Iris pigment epithelial cell (primary cell): ENCODE results near the gene TTC23.

Experiments used
- DNase-seq: peaks from one replicate; pipeline ENCODE4 v3.0.0-alpha.2; 2011; ENCODE audit warnings: low read depth

Gene TTC23, protein sequence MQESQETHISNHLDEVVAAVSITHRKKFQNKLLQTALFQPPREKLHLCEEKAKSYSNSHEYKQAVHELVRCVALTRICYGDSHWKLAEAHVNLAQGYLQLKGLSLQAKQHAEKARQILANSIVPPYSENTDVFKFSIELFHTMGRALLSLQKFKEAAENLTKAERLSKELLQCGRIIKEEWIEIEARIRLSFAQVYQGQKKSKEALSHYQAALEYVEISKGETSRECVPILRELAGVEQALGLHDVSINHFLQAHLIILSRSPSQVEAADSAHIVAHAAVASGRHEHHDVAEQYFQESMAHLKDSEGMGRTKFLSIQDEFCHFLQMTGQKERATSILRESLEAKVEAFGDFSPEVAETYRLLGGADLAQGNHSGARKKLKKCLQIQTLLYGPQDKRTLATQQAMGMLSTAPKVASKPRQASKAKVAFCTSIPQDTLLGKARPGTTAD

DNA sequence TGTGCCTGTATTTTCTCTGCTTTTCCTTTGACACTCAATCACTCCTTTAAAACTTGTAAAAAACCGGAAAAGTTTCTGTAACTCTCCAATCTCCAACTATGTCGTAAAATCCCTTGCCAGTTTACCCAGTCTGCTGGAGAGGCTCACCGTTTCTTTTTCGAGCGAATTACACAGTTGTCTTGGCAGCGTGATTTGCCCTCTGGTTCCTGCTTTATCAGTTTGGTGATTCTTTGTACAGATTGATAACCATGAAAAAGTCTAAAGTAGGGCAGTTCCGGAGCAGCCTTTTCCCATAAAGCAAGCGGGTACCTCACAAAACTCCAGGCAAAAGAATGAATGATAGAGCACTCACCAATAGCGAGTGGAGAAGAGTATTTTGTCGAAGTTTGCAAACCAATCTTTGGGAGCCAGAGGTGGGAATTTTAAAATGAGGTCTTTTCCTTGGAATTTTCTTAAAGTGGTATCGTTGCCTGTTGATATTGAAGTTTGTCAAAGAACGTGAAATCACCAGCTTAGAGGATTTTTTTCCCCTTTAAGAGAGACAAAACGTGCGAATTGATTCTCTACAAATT is at the start of gene TTC23:
Gene TTC23, minus strand, starts transcription at position 312 of the 572 bp plus-strand sequence. CDS start 20,869 bp downstream, outside the sequence.
- peak; percentile 92 for DNase-seq

DNA sequence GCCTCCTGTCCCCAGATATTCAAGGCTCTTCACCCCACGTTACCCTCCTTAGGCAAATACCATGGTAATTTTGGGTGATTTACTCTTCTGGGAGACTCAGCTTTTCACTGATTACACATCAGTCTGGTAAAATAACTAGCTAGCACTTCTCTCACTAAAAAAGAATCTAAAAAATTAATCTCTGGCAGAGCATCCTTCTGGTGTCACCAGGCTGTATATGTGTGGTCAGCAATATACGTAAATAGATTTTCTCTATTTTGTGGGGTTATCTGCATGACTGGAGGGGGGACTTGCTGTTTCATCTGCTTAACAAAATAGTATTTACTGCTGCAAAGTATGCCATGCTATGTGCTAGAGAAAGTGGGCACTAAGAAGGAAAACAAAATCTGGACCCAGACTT is 47.0 kb upstream of the TTC23 start:
- DNase-seq: no peak

DNA sequence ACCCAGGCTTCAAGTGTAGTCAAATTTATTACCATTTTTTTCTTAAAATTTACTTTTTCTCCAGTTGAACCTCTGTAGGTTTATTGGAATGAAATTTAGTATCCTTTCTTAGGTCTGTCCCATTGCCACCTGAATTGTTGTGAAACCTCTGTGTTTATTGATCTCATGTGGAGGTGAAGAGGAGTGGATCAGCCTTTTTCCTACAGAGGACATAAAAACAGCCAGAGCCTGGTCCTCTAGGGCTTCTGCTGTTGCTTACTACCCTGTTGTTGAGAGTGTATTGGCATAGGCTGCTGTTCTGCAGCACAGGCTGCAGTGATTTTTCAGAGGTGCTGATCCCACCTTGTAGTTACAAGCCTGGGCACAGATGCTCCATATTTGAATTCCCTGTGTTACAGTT is 46.5 kb upstream of the TTC23 start:
- DNase-seq: no peak

DNA sequence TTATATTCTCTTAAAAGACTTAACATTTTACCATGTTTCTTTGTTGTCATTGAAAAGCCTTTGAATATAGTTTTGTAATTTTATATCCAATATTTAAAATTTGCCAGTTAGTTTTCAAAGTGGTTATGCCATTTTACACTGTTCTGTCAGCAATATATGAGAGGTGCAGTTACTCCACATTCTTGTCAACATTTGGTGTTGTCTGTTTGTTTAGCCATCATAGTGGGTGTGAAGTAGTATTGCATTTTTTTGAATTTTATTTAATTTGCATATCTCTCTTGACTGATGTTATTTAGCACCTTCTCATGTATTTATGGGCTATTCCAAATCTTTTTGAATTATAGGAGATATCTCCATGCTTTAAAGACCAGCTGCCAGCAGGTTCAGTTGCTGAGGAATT is 42.3 kb upstream of the TTC23 start:
- no peak for DNase-seq

DNA sequence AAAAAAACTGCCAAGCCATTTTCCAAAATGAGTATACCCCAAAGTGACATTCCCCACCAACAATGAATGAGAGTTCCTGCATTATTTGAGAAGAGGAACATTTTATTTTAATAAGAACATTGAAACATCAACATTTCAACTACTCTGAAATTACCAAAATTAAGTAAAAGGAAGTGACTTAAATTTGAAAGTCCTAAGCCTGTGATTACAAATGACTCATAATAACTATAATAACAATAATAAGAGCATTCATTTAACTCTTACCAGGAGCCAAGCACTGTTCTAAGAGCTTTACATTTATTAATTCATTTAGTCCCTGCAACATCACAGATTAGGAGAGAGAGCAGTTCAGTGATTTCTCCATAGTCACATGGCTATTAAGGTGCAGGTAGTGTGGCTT is 34.3 kb upstream of the TTC23 start:
- no peak for DNase-seq

DNA sequence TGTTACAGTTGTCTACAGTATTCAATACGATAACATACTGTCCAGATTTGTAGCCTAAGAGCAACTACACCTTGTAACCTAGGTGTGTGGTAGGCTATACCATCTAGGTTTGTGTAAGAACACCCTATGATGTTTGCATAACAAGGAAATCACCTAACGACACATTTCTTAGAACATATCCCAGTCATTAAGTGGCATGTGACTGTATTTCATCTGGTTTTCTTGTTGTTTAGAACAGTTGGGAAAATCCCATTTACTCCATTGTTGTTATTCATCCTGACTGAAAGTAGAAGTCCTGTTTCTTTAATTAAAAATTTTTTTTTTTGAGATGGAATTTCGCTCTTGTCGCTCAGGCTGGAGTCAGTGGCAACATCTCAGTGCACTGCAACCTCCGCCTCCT is 33.2 kb upstream of the TTC23 start:
- no peak for DNase-seq

DNA sequence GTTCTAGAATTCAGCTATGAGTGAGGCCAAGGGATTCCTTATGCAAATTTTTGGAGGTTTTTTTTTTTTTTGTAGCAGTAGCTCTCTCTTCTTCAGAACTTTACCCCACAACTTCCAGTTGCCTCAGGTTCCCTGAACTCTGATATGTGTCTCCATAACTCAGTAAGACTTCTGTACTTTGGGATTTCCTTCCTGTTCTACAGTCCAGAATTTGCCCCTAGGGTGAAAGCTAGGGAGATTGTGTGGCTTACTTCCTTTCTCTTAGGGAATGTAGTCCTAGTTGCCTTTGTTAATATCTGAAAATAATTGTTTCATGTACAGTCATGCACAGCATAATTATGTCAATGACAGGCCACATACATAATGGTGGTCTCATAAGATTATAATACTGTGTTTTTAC is 32.7 kb upstream of the TTC23 start:
- no peak for DNase-seq

DNA sequence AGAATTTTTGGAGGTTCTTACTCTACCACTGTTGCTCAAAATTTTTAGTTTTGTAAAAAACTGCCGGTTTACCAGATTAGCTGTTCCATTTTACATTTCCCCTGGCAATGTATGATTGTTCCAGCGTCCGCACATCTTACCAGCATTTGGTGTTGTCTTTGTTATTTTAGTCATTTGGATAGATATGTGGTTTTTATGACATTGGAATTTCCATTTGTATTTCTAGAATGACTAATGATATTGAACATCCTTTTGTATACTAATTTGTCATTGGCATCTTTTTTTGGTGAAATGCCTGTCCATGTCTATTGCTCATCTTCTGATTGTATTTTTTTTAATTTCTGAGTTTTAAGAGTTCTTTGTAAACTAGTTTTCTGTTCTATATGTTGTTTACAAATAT is 30.4 kb upstream of the TTC23 start:
- DNase-seq: no peak

DNA sequence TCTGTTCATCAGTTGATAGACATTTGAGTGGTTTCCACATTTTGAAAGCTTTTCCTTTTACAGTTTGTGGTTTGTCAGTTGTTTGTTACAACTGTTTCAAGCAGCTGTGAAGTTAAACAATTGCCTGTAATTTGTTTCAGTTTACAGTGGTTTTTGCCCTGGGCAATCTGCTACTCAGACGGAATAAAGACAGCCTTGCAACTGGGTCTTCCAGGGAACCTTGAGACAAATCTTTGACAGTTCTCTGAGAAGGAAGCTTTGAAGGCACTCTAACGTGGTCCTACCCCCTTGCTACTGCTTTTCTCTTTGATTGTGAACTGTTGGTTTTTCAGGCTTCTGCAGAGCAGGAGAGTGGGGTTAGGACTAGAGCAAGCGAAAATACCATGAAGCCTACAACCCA is 29.9 kb upstream of the TTC23 start:
- no peak for DNase-seq

DNA sequence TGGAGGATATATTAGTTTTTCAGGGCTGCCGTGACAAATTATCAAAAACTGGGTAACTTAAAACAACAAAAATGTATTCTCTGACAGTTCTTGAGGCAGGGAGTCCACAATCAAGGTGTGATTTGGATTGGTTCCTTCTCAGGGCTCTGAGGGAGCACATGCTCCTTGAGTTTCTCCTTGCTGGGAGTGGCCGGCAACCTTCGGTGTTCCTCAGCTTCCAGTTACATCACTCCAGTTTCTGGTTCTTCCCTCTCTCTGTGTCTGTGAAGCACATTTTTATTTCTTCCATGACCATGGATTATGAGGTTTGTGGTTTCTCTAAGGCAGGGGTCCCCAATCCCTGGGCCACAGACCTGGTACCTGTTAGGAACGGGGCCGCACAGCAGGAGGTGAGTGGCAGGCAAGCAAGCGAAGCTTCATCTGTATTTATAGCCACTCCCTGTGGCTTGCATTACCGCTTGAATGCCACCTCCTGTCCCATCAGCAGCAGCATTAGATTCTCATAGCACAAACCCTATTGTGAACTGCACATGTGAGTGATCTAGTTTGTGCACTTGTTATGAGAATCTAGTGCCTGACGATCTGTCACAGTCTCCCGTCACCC is 26.2 kb upstream of the TTC23 start:
- DNase-seq: no peak

DNA sequence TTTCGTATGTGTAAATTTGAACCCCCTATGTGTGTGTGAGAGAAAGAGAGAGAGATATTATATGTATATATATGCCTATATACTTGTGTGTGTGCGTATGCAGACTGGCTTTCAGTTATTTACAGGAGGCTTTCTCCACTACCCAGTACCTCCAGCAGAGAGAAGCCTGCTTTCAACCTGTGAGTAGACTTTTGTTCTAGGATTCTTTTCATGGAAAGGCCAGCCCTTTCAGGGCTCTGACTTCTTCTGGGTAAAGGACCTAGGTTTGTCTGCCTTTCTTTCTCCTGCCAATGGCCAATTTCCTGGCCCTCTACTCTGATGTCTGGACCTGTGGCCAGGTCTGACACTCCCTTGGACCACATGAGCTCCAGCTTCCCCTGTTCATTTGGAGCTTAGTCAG is 25.7 kb upstream of the TTC23 start:
- no peak for DNase-seq

DNA sequence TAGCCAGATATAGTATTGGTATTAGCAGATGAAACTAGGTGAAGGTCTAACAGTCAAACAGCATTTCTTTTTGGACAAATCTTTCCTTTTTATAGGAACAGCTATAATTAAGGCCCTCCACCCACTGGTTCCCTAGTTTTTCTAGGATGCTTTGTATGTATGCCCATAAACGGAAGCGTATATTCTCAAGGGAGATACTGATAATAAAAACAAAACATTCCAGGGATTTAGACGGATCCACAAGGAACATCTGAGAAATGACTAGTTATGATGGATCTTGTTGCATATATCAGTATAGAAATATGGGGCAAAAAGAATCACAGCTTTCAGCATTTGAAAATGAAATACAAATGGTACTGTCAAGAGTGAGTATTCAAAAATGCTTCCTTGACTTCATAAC is 24.4 kb upstream of the TTC23 start:
- no peak for DNase-seq

DNA sequence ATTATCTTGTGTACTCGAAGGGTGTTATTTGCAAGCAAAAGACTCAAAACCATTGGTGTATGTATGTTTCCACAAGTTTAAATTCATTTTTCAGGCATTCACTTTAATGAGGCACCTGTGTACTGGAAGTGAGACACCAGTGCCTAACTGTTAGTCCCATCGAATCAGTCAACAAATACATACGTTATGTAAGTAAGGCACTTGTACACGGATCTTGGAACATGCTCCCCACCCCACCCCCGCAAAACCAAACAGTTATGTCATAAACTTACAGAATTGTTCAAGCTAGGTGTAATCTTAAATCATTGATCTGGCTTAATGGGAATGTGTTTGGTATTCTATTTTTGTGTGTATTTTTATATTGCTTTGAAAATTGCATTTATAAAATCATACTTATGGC is 19.1 kb upstream of the TTC23 start:
- DNase-seq: no peak

DNA sequence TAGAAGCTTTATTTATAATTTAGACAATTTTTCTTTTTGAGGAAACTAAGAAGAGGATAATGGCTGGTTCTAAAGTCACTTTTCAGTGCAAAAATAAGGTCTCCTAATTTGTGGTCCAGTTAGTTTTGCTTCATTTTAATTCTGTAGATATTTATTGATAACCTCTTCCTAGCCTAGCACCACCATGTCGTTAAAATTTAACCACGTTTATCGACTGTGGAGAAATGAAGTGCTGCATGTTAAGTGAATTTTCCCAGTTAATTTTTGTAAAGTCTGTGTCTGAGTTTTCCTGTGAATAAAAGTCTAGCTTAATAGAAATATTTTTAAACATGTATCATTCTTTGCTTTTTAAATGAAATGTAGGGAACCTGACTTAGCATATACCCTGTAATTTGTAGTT is 18.6 kb upstream of the TTC23 start:
- no peak for DNase-seq

DNA sequence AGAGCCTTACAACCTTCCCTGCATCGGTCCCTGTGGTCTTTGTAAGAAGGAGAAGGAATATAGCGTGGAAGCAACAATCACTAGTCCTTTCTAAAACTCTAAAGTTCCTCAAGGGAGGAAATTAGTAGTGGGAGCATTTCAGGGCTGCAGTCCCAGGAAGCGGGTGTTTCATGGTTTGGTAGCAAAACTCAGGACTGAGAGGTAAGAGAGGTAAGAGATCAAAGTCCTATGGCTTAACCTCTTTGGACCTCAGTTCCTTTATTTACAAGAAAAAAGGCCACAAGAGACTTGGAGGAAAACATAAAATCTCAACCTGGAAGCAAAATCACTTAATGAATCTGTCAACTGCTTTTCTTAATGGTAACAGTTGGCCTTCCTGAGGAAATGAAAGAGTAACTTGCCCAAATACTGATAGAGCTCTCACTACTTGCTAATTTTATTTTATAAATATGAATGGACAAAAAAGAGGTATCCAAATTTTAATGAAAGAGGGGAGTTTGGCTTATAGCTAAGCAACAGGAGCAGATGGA is 16.2 kb upstream of the TTC23 start:
- no peak for DNase-seq

DNA sequence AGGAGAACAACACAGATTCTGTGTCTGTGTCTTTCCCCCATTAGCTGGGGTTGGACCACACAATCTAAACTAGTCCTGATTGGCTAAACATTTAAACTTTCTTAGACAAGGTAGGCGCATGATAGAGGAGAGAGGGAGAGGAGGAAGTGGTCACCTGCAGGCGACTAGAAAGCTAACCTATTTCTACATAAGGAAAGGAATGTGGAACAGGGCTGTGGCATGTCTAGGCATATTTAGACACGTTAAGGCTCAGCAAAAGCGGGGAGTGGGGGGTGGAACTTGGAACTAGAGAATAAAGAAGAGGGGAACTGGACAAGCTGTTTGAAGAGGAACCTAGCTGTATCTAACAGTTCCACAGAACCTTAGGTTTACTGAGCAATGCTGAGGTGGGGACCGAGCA is 14.7 kb upstream of the TTC23 start:
- DNase-seq: no peak

DNA sequence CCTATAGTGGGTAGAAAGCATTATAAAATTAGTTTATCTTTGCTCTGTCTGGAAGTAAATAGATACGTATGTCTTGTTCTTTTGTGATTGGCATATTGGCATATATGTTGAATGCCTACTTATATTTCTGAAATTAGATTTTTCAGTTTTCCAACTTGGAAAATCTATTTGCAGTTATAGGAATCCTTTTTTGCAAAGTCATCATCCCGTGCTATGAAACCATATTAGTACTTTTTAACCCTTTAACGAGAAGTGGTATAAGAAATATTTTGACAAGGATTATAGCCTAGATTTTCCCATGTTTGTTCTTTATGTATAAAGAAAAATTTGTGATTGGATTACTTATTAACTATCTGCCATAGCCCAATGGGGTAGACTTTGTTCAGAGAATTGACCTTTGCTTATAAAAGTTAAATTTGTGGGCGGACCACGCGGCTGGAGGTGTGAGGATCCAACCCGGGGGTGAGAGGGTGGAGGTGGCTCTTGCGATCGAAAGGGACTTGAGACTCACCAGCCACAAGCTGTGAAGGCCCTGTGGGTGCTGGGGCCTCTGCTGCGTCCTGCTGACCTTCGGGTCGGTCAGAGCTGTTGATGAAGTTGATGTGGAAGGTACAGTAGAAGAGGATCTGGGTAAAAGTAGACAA is 7.8 kb upstream of the TTC23 start:
- no peak for DNase-seq

DNA sequence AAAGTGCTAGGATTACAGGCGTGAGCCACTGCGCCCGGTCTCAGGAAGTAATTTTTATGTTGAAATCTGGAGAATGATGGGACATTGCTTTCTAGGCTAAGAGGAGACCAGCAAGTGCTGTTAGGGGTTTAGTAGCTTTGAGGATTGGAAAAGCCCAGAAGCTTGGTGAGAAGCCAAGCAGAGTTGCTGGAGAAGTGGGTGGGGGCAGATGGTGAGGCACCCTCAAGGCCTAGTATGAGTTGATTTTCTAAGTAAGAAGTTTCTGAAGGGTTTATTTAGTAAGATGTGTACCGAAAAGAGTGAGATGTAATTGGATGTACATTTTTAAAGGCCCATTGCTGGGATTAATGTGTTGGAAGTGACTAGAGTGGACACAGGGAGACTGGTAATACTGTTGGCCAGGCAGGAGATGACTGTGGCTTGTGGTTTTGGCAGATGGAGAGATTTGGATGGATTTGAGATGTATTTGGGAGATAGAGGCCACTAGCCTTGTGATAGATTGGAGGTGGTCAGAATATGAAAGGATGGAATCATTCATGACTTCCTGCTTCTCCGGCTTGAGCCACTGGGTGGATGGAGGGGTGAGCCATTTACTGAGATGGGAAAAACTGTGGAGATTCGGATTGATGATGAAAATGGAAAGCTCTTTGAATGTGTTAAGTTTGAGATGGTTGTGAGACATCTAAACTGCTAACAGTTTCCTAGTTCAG is 4.2 kb upstream of the TTC23 start:
- peak; percentile 68 for DNase-seq

DNA sequence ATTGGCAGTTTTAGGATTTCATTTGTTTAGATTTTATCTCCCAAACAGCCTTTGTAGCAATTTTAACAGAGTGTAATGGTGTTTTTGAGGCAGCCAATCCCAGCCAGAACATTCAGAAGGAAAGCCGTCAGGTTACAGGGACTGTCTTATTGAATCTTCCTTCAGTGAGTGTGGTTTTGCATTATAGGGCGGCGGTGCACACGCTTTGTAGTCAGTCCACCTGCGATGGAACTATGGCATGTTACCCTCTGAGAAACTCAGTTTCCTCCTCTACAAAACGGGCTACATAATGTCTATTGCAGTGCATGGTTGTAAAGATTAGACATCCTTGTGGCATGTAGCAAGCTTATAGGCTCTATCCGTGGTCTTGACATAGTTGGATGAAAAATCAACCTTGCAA is 2.9 kb upstream of the TTC23 start:
- DNase-seq: no peak

DNA sequence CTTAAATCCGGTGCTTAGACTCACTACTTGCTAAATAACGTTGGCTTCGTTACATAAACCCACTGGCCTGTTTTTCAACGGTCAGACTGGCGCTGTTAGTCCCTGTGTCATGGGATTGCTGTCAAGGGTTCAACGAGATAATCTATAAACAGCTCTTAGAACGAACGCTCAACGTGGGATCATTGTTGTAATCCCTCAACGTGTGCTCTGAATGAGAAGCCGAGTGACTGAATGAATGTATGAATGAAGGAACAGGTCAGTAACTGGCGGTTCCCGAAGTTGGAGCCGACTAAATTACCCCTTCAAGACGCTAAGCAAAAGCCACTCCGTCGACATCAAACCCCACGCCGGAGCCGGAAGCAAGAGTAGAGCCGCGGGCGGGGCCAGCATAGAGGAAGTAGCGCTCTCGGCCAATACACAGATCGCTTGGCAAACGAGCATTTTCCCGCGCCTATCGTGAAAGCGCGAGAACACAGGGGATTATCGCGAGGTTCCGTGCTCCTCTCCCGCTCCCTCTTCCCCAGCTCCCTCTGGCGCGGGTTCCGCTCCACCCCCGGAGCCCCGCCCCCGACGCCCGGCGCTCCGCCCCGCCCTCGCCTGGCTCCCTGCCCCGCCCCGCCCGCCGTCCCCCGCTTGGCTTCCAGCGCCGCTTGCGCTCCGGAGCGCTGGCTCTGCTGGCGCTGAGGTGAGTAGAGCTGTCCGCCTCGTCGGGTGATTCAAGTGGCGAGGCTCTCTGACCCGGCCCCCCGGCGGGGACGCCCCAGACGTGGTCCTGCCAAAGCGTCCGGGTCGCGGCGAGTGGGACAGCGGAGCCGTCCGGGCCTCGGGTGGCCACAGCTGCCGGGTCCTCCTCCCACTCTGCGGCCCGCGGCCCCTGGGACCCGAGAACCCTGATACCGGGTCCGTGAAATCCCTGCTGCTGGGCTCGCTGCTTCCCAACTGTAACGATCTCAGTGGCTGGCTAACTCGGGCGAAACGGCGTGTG is 1.8 kb upstream of the TTC23 start, which contains the start of gene LRRC28:
Gene LRRC28, plus strand, starts transcription at position 625 of the 985 bp plus-strand sequence. CDS start 4,477 bp downstream, outside the sequence.
- DNase-seq: peak; percentile 99

DNA sequence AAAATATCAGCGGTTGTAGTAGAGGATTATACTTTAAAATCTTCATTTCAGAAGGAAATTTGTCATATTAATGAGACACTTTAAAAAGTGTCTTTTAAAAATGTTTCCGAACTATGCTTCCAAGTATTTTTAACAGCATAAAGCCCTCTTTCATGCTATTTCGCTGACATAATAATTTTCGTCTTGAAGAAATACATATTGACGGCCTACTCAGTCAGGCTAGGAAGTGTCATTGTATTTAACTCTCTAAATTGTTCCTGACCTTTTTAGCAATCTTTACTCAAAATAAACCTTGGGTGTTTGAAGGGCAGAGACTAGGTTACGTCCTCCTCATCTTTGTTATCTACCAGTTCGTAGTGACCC is 1.1 kb upstream of the TTC23 start:
- DNase-seq: no peak
